ENCODE results near the gene ZNF592. TPM values are rescaled to one million over a fixed set of nuclear protein-coding genes. Genes with fewer than 3 reads are reported as not detected.

Gene ZNF592
- total RNA-seq, 2 donors from 2014 or later: 9.7 to 18.4 TPM

- Histone ChIP-seq H3K4me1 (peaks cover 0 to 67% of the 10 kb centered on the region in 2 donors), H3K27me3 (no peaks in the 10 kb centered on the region), H3K9me3 (no peaks in the 10 kb centered on the region), H3K36me3 (no peaks in the 10 kb centered on the region), H3K4me3 (peak overlapping the region; percentile 59 to 71), H3K27ac (peak overlapping the region; percentile 89 to 93)
- DNase-seq (ENCODE audit: low spot score): peak; percentile 87
- TF ChIP-seq, protein P1, sequence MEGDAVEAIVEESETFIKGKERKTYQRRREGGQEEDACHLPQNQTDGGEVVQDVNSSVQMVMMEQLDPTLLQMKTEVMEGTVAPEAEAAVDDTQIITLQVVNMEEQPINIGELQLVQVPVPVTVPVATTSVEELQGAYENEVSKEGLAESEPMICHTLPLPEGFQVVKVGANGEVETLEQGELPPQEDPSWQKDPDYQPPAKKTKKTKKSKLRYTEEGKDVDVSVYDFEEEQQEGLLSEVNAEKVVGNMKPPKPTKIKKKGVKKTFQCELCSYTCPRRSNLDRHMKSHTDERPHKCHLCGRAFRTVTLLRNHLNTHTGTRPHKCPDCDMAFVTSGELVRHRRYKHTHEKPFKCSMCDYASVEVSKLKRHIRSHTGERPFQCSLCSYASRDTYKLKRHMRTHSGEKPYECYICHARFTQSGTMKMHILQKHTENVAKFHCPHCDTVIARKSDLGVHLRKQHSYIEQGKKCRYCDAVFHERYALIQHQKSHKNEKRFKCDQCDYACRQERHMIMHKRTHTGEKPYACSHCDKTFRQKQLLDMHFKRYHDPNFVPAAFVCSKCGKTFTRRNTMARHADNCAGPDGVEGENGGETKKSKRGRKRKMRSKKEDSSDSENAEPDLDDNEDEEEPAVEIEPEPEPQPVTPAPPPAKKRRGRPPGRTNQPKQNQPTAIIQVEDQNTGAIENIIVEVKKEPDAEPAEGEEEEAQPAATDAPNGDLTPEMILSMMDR (IDR thresholded peaks at IDR 0.05): no peak
Observed at GRCh38 chr15:84818261-84819131, 70.1 kb downstream of the ZNF592 start.

GRCh38 chr15:84819291-84819768 lies 70.9 kb downstream of the ZNF592 start:
- DNase-seq (ENCODE audit: low spot score): no peak
- Histone ChIP-seq H3K27me3 (no peaks in the 10 kb centered on the region), H3K4me3 (peak overlapping the region; percentile 59 to 71), H3K27ac (peak overlapping the region; percentile 89 to 93), H3K9me3 (no peaks in the 10 kb centered on the region), H3K36me3 (no peaks in the 10 kb centered on the region), H3K4me1 (peaks cover 0 to 76% of the 10 kb centered on the region in 2 donors)
- TF ChIP-seq, protein P1 (IDR thresholded peaks at IDR 0.05): no peak

DNA sequence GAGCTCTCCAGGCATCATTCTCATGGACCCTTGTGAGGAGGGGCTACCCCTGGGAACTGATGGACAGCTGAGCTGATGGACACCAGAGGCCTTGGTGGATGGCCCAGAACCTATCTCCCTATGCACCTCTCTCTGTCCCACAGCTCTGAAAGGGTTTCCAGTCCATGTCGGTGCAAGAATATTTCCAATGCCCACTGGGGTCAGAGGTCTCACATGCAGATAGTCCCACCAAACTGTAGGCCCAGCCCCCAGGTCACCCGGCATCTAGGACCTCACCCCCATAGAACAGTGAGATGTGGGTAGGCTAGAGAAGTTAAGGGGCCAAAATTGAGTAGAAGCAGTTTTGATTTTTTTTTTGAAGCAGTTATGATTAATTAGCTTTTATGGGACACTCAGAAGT lies 71.4 kb downstream of the ZNF592 start:
- DNase-seq (ENCODE audit: low spot score): no peak
- no peaks in the 10 kb centered on the region for H3K36me3 ChIP-seq
- no peaks in the 10 kb centered on the region for H3K9me3 ChIP-seq
- H3K27me3 ChIP-seq: no peaks in the 10 kb centered on the region
- peaks cover 0 to 80% of the 10 kb centered on the region in 2 donors for H3K4me1 ChIP-seq
- H3K27ac ChIP-seq: peak overlapping the region; percentile 89 to 93
- peak overlapping the region in 1 of 2 donors; percentile 59 for H3K4me3 ChIP-seq
- TF ChIP-seq, protein P1 (IDR thresholded peaks at IDR 0.05): no peak

DNA sequence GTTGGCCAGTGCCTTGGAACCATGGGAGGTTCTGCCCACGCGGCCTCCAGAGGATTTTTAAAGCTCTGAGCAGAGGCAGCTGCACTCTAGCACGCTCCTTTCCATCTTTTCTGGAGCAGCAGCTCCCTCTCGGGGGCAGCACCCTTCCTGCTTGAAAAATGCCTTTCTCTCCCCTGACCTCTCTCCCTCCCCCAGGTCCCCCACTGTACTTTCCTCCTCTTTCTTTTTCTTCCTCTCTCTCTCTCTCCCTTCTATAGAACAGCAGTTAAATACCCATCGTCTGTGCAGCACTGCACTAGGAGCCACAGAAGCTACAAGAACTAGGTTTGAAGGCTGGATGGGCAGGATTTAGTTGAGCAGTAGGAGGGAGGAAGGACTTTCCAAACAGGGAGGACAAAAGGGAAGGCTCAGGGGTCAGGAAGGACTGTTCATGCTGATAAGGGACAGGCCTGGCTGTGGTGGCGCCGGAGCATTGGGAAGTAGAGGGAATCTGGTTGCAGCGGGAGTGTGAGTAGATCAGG lies 73.2 kb downstream of the ZNF592 start:
- Histone ChIP-seq H3K9me3 (no peaks in the 10 kb centered on the region), H3K27me3 (no peaks in the 10 kb centered on the region), H3K36me3 (no peaks in the 10 kb centered on the region), H3K4me3 (no peak overlapping the region), H3K27ac (peak overlapping the region; percentile 89 to 93), H3K4me1 (peaks cover 0 to 96% of the 10 kb centered on the region in 2 donors)
- DNase-seq (ENCODE audit: low spot score): no peak
- TF ChIP-seq, protein P1 (IDR thresholded peaks at IDR 0.05): peak in 1 of 2 donors; percentile 46

DNA sequence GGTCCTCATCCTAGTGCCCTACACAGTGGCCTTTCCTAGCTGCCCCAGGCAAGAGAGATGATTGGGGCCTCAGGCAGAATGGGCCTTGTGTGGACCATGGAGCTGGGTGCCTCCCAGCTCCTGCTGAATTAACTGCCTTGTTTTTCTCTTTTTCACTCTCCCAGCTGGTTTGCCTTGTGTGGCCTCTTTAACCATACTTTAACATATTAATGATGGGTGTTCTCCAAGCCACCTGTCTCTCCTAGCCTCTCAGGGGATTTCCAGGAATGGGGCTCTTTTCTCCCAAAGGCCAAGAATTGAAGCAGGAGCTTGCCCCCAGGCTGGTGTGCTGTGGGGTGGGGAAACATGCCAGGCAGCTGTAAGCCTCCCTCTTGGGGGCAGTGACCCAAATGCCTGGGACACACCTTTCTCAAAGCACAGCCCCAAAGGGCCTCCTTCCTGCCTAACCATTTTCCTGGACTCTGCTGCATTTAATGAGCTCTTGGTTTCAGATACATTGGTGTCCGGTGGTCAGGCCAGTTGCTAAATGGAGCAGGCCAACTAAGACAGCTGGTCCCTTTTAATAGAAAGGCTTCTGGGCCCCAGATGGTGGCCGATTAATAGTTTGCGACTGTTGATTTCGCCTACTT lies 74.4 kb downstream of the ZNF592 start:
- Histone ChIP-seq H3K9me3 (no peaks in the 10 kb centered on the region), H3K27me3 (no peaks in the 10 kb centered on the region), H3K4me1 (peaks cover 0 to 99% of the 10 kb centered on the region in 2 donors), H3K36me3 (peaks cover 5% of the 10 kb centered on the region), H3K27ac (peak overlapping the region; percentile 89 to 93), H3K4me3 (no peak overlapping the region)
- DNase-seq (ENCODE audit: low spot score): no peak
- TF ChIP-seq, protein P1 (IDR thresholded peaks at IDR 0.05): no peak
